ENCODE data around the gene RFWD3. TPM values are rescaled to one million over a fixed set of nuclear protein-coding genes. Genes with fewer than 3 reads are reported as not detected.

RFWD3 gene
- total and polyA plus RNA-seq, 2 of the 13 experiments (the other 11 are each of a cell fraction or from before 2014, with no cell fraction given): 23.4 to 62.6 TPM

GRCh38 chr16:74700438-74701225, 34.0 kb upstream of the RFWD3 start, which contains the start of gene MLKL (continued):
- no peak for TF ChIP-seq TEAD2 (CRISPR knock-in tag; IDR thresholded peaks at IDR 0.05)
- peak; percentile 12; the same call in 1 of the 2 replicates for TF ChIP-seq RAD21 (CRISPR knock-in tag; IDR thresholded peaks at IDR 0.05)
- TF ChIP-seq ZNF557 (CRISPR knock-in tag; IDR thresholded peaks at IDR 0.05): 0 out of 2 replicates have a peak, but pooled peaks have one; percentile 39
- 0 out of 2 replicates have a peak, but pooled peaks have one; percentile 29 for TF ChIP-seq ZBED4 (CRISPR knock-in tag; IDR thresholded peaks at IDR 0.05; ENCODE audit: borderline replicate concordance)
- no peak for TF ChIP-seq ZZZ3 (CRISPR knock-in tag; IDR thresholded peaks at IDR 0.05; ENCODE audit: borderline replicate concordance)
- TF ChIP-seq GZF1 (CRISPR knock-in tag; IDR thresholded peaks at IDR 0.05): peak; percentile 80; the same call in 1 of the 2 replicates
- TF ChIP-seq MXI1 (IDR thresholded peaks at IDR 0.05; ENCODE audit: borderline replicate concordance, low read depth, low read length): peak; percentile 87; the same call in 2 of the 3 replicates
- TF ChIP-seq ZNF687 (CRISPR knock-in tag; IDR thresholded peaks at IDR 0.05): peak; percentile 99
- peak; percentile 94 for TF ChIP-seq ZNF34 (CRISPR knock-in tag; IDR thresholded peaks at IDR 0.05; ENCODE audit: borderline replicate concordance)
- TF ChIP-seq BCL3 (CRISPR knock-in tag; IDR thresholded peaks at IDR 0.05): peak; percentile 90; the same call in 1 of the 2 replicates
- peak; percentile 88 for TF ChIP-seq THAP9 (CRISPR knock-in tag; IDR thresholded peaks at IDR 0.05; ENCODE audit: borderline replicate concordance)
- TF ChIP-seq ZNF333 (CRISPR knock-in tag; IDR thresholded peaks at IDR 0.05; ENCODE audit: borderline replicate concordance): peak; percentile 34; the same call in 1 of the 2 replicates
- TF ChIP-seq JUND (CRISPR knock-in tag; IDR thresholded peaks at IDR 0.05): 0 out of 2 replicates have a peak, but pooled peaks have one; percentile 27

All from HepG2 (cell line).